Measurements from ENCODE around the gene SRPX.

DNA sequence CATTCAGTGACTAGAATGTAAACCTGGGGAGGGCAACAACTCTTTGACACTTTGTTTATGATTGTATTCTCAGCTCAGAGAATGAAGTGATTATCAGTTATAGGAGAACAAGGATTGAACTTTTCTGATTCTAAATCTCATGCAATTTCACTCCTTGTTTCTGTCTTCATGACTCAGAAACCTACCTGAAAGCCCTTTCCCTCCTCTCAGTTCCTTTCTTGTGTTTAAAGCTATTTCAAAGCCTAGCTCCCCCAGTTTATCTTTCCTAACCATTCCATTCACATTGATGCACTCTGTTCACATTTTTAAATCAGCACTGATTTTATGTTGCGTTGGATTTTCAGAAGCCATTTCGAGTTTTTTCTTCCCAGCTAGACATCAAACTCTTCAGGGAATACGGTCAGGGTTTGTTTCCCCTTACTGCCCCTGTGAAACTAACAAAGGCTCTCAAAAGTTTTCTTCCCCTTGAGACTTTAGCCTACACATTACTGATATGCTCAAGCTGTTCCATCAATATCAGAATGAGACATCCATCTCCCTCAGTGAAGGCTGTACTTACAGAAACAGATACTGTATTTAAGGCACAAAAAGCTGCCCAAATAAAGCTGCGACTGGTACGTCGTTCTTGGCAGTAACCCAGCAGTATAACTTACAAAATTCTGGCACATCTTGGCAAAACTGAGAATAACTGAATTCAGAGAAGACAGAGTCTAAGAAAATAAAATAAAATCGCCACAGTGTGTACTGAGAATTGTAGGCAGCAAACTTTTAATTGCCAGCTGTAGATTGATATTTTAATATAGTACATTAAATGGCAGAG lies 31.0 kb downstream of the SRPX start:
- TF ChIP-seq, protein P1, sequence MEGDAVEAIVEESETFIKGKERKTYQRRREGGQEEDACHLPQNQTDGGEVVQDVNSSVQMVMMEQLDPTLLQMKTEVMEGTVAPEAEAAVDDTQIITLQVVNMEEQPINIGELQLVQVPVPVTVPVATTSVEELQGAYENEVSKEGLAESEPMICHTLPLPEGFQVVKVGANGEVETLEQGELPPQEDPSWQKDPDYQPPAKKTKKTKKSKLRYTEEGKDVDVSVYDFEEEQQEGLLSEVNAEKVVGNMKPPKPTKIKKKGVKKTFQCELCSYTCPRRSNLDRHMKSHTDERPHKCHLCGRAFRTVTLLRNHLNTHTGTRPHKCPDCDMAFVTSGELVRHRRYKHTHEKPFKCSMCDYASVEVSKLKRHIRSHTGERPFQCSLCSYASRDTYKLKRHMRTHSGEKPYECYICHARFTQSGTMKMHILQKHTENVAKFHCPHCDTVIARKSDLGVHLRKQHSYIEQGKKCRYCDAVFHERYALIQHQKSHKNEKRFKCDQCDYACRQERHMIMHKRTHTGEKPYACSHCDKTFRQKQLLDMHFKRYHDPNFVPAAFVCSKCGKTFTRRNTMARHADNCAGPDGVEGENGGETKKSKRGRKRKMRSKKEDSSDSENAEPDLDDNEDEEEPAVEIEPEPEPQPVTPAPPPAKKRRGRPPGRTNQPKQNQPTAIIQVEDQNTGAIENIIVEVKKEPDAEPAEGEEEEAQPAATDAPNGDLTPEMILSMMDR (IDR thresholded peaks at IDR 0.05) = no peak
- TF ChIP-seq REST (IDR thresholded peaks at IDR 0.05; ENCODE audit: low read depth, low read length) = no peak
- no peak for TF ChIP-seq RAD21 (IDR thresholded peaks at IDR 0.05; ENCODE audit: low read length)
- TF ChIP-seq JUND (IDR thresholded peaks at IDR 0.05) = no peak
- TF ChIP-seq POLR2AphosphoS5 (IDR thresholded peaks at IDR 0.05; ENCODE audit: low read depth, low read length) = no peak
